HG03521 (cell line): ENCODE data around the gene MEAK7.
A peak's percentile ranks its signal among the peaks of the same experiment; 100 is the strongest.

Source experiments
- ATAC-seq: cut with Tn5 transposase; IDR thresholded peaks from one replicate; pipeline ENCODE4 v1.9.1; 2021; ENCODE audit warnings: mild to moderate bottlenecking, moderate library complexity; ENCODE audit not compliant: unreplicated experiment

The MEAK7 gene, protein sequence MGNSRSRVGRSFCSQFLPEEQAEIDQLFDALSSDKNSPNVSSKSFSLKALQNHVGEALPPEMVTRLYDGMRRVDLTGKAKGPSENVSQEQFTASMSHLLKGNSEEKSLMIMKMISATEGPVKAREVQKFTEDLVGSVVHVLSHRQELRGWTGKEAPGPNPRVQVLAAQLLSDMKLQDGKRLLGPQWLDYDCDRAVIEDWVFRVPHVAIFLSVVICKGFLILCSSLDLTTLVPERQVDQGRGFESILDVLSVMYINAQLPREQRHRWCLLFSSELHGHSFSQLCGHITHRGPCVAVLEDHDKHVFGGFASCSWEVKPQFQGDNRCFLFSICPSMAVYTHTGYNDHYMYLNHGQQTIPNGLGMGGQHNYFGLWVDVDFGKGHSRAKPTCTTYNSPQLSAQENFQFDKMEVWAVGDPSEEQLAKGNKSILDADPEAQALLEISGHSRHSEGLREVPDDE

DNA sequence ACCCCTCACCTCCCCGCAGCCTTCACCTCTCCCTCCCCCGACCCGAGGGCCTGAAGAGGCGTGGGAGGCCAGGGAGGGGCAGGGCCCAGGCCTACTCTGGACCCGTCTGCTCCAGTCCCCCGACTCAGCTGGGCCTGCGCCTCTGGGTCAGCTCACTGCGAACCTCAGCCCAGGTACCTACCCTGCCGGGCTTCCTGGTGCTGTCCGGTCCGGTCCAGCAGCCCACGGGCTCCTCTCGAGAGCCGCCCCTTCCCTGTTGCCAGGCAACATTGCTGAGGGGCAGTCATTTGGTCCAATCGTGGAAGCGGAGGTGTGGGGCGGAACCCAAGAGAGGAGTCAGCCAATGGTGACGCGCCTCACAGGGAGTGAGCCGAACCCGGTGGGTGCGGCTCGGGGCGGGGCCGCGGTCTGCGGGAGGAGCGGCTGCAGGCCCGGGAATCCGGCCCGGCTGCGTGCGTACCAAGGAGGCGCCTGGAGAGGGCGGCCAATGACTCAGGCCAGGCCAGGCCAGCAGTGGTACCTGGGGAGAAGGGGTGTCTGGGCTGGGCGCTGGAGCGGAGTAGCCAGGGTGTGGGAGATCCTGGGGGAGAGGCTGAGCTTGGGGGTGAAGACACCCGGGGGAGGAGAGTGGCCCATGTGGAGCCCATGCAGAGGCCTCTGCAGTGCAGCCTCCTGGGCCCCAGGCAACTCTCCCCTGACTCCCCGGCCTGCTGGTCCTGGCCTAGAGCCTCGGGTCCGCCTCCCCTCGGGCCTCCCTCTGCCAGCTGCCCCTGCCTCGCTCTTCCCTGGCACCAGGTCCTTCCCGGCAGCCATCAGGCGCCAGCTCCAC, at the start of gene MEAK7:
Gene MEAK7 (minus strand): TSS at position 240 of the 829 bp plus-strand sequence. CDS start 6,573 bp downstream, outside the sequence.
- ATAC-seq = peak; percentile 94

DNA sequence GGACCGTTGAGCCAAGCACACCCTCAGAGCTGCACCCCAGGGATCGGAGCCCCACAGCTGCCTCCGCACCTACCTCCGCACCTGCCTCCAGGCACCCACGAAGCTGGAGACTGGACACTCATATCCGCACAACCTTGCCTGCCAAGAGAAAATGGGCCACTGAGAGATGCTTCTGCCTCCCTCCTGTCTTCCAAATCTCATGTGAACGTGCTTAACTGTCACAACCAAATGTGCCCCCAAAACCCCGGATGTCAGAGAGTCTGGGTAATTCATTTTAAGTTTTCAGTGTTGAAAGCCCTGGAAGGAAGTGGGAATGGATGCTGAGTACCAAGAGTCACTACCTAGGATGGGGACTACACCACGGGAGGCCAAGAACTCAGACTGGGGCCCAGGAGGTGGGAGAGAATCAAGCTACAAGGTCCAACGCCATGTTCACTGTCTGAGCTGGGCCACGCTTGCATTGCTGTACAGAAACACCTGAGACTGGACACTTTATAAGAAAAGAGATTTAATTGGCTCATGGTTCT, 49.5 kb upstream of the MEAK7 start:
- no peak for ATAC-seq

DNA sequence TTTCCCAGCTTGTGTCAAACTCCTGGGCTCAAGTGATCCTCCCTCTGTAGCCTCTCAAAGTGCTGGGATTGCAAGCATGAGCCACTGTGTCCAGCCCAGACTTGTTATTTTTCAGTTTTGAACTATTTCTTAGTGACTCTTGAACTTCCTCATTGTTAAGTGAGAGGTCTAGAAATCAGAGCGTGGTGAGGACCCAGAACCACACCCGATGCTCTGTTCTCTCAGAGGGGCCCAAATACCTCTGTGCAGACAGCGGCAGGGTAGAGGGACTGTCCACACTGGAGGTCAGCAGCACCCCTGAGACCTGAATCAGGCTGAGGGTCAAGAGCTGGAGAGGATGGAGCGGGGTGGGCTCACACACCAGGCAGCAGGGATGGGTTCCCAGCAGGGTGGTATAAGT, 47.7 kb upstream of the MEAK7 start:
- no peak for ATAC-seq

DNA sequence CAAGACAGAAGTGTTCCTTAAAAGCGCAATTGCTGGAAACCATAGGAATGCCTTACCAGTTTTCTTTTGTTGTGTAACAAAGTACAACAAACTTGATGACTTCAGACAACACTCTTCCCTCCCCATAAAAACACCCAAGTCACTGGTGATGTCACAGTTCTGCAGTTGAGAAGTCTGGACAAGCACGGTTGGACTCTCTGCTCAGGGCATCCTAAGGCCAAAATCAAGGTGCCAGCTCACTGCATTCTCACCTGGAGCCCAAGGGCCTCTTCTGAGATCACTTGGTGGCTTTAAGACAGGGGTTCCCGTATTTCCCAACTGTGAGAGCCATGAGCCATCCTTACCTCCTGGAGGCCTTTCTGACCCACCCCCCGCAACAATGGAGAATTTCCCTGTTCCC, 45.6 kb upstream of the MEAK7 start:
- ATAC-seq = no peak

DNA sequence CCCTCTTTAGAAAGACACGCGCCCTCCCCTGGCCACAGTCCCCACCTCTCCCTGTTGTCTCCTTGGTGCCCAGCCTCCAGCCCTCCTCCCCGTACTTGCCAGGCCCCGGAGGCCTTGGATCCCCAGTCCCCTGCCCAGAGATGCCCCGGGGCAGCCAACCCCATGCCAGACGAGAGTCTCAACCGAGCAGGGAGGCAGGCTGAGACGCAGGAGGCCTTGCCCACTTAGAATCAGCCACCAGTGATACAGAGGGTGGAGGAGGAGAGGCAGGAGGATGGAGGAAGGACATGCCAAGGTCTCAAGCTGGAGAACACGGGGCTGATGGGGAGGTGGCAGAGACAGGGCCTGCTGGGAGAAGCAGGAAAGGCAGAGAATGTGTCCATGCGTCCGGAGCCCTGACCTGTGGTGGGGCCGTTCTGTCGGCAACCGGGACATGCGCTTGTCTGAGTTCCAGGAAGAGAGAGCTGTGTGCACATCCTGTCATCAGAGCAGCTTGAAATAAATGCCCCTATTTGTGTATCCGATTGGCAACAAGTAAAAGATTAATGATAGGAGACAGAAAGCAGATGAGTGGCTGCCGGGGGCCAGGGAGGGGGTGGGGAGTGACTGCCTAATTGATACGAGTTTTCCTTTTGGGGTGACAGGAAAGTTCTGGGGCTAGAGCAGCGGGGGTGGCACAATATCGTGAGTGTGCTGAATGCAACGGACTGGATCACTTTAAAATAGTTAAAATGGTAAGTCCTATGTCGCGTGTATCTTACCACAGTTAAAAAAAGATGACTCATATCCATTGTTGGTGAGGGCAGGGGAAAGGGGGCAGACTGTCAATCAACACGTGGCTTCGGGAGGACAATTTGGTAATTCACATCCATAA, 44.7 kb upstream of the MEAK7 start:
- no peak for ATAC-seq

DNA sequence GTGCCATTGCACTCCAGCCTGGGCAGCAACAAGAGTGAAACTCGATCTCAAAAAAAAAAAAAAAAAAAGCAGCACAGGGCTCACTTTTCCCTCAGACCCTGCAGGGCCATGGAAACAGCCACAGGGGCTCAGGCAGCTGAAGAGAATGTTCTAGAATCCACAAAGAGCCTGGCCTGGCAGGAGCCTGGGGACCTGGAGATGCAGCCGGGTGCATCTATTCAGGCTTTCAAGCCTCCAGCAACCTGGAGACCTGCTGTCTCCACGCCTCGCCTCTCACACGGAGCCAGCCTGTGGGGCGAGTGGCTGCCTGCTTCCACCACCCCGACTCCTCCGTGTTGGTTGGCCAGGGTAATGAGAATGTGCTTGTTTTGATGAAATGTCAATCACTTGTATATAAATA, 44.0 kb upstream of the MEAK7 start:
- no peak for ATAC-seq

DNA sequence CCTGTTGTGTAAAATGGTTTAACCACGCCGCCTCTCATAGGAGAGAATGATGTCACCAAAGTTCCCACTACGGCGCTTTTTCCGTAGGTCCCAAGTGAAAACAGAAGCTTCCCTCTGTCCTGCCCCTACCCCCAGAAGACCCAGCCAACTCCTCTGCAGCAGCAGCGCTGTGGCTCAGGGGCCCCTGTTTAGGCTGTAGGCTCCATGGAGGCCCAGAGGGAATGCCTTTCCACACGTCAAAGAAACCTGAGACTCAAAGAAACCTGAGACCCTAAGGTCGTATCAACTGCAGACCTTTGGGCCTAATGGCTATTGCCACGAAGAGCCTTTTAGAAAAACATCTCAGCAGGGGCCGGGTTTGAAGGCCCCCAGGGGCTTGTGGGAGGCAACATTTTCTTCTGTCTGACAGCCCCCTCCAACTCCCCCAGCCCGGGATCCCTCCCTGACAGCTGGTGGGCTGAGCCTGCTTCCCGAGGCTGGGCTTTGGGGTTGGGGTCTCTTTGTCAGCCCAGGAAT, 43.1 kb upstream of the MEAK7 start:
- ATAC-seq = no peak

DNA sequence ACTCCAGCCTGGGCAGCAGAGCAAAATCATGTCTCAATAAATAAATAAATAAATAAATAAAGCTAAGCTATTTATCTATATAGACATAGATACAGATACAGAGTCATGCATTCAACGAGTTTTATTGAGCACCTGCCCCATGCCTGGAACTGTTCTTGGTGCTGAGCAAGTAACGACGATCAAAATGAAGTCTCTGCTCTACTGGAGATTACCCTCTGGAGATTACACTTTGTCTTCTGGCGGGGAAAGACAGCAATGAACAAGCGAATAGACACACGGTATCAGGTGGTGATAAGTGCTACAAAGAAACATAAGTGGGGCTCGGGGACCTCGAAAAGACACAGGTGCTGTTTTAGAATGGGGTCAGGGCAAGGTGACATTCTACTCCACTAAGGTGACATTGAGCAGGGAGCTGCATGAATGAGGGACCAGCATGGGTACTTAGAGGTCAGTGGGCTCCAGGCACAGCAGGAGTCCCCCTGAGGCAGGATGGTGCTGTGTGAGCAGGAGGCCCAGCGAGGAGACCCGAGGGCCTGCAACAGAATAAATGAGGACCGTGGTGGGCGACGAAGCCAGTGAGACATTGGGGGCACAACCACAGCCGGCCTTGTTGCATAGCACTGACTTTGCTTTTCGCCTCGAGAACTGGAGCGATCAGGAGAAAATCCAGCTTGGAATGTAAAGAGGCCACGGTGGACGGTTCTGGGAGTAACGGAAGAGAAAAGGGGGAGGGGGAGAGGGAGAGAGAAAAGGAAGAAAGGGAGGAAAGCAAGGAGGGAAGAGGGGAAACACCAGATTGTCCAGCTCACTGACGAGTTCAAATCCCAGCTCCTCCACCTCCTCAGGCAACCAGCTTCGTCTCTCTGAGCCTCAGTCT, 42.4 kb upstream of the MEAK7 start:
- ATAC-seq = no peak

DNA sequence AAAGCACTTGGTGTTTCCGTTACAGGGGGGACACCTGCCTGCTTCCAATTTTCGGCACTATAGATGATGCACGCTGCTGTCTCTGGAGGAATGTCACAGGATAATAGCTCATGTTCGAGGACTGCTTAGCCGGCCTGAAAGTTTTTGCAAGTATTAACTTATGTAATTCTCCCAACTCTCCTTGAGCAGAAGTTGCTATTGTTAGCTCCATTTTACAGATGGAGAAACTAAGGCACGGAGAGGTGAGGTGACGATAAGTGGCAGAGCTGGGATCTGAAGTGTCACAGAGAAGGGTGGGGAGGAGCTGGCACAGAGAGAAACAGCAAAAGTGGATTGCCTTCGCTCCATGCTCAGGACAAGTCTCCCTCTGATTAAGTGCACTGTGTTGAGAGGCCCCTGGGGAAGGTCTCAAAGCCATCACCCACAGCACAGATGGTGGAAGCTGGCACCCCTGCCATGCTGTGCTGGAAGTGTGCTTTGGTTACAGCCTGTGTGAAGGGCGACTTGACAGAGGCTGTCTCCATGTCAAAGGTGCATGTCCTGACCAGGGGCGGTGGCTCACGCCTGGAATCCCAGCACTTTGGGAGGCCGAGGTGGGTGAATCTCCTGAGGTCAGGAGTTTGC, 40.8 kb upstream of the MEAK7 start:
- no peak for ATAC-seq

DNA sequence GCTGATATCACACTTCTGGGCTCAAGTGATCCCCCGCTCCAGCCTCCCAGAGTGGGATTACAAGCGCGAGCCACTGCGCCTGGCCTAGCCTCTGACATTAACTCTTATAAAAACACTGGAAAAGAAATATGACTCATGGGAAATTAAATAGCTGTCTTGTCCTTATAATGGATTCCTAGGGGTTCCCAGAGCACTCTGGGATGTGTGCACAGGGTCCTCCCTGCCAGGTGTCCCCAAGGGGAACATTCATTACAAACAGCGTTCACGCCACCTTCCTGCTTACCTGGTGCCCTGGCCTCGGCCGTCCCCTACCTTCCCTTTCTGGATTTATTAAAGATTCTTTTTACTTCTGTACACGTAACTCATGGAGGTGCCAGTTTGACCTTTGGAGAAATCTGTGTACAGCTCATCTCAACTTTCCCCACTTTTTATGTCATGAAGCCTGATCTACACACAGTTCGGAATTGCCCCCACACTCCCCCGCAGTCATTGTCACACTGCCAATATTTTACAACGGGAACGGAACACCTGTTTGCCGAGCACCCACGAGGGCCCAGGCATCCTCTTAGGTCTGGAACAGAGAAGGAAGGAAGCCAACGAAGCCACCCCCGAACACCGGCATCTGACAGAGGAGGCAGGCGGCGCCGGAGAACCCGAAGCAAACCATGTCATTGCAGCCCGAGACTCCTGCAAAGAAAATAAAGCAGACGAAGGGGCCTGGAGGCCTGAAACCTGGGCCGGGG, 39.7 kb upstream of the MEAK7 start:
- ATAC-seq = no peak

DNA sequence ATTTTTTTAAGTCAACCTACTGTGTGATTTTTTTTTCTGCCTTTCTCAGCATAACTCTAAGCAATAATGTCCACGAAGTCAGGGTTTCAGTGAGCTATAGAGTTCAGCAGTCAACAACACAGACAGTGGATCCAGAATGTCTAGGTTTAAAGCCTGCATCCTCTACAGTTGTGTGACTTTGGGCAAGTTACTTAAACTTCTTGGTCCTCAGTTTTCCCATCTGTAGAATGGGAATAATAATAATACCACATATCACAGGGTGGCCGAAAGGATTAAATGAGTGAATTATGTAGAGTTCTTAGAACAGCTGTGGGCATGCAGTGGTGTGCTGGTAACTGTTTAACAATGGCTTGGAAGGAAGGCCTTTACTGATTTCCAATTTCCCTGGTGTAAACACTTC, 38.8 kb upstream of the MEAK7 start:
- ATAC-seq = no peak

DNA sequence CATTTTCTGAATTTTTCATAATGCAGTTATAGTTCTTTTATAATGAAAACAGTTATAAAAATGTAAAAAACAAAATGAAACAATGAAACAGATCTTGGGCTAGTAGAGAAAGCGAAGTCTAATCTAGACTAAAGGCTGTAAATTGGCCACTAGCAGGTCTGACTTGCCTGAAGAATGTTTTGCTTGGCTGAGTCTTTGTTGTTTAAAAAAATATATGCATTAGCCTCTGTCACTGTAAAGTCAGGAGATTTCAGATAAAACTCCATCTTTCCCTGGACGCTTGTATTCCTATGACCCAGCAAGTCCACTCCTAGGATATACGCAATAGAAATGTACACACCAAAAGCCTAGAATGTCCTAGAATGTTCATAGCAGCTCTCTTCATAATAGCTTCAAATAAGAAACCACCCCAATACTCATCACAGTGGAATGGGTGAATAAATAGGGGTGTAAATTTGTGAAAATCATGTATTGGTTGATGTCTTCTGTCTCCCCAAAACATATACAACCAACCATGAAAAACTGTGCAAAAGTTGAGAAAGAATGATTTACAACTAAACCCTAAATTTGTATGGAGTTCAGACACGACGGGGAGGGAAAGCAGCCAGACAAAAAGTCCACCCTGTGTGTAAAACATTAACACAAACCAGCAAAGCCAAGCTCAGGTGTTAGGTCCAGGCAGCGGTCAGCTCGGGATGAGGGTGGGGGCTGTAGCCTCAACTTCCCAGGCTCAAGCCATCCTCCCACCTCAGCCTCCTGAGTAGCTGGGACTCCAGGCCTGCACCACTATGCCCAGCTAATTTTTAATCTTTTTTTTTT, 37.7 kb upstream of the MEAK7 start:
- no peak for ATAC-seq

DNA sequence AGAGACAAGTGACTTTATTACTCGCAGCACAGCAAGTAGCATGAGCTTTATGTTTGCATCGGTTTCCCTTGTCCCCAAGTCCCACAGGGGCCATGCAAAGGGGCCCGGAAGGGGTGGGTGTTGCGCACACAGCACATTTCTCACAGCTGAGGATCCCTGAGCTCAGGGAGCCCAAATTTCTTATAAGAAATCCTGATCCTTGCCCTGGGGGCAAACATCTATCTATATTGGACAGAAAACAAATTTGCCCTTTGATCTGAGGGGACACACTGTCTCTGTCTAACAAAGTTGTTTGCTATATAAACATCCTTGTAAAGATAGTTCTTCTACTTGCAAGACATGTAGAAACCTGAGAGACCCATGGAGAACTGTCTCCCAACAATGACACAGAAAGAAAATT, 35.7 kb upstream of the MEAK7 start:
- ATAC-seq = no peak

DNA sequence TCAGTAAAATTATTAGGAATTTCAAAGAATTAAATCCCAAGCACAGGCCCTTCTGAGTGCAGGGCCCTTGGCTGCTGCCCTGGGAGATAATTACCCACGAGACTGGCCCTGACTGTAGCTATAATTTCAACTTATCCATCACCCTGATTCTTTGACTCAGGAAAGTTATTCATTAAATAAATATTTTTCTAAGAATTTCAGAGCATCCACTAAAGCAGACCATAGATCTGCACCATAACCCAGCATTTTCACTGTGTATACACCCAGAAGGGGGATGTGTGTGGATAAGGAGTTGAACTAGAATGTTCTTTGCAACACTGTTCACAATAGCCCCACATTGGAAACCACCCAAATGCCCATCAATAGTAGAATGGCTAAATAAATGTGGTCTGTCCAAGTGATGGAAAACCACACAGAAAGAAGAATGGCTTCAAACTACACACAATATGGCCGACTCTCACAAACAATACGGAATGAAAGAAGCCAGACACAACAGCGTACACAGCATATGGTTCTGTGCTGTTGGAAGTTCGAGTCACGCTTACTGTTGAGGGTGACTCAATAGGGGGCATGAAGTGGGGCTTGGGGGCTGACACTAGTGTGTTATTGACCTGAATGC, 33.9 kb upstream of the MEAK7 start:
- ATAC-seq = no peak

DNA sequence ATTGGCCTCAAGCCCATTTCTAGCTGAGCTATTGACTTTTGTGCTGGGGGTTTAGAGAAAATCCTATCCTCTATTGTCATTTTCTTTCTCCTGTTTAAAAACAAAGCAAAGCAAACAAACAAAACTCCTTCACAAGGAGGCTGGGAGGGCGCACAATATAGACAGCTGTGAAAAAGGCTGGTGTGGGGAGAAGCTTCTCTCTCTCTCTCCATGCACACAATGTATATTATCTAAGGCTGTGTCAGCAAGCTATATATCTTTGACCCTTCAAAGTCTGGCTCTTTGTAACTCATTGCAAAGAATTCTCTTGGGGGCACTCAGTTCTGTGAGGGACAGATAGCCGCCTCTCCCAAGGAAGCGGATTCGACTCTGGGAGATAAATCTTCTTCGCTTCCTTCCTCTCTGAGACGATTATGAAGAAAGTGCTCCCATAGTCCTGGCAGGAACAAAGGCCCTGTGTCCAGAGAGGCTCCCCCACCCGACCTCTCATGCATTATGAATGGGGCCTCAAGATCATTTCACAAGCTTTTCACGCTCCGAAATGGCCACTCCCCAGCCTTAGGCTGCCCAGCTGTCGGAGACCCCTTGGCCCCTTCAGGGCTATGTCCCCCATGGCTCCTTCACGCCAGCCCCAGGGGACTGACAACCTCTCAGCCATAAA, 33.2 kb upstream of the MEAK7 start:
- no peak for ATAC-seq

DNA sequence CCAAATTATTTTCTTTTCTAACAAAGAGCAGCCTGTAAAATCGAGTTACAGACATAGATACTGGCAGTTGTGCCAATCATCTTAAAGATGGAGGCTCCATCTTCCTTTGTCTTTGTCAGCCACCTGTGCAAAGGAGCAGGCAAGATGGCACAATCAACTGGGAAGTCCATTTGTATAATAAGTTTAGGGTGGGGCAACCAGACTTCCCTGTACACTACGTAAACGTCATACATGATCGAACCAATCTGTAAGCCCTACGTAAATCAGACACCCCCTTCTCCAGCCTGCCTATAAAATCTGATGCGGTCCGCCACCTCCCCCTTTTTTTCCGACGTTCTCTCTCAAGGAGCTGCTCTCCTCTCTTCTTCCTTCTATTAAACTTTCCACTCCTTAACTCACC, 31.4 kb upstream of the MEAK7 start:
- ATAC-seq = no peak

DNA sequence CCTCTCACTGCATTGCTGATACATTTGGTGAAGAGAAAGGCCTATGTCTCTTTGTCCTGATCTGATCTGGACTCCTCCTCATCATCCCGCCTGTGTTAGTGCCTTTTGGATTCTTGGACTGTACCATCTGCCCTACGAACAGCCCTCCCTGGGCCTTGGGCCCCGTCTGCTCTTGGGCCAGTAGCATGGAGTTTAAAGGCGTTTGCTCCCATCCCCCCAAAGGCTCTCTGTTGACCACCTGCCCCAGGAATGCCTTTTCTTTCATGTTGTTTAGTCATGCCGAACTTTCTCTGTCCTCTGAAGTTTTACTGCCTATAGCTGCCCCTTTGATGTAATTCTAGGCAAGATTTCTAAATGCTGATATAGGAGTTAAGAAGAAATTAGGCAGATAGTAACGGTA, 30.9 kb upstream of the MEAK7 start:
- ATAC-seq = no peak
